A549 (cell line): ENCODE data around the gene KSR1.

Source experiments
- BCL3 ChIP-seq: fragments of >200 bp; sonication (Bioruptor Twin); formaldehyde crosslinking; IDR thresholded peaks from 3 replicates; pipeline ENCODE4 v1.6.1; 2016
- CBX2 ChIP-seq: fragments of 200-600 bp; sonication (generic); IDR thresholded peaks from 2 replicates; pipeline ENCODE4 v1.6.1; 2016; ENCODE audit warnings: low read depth, mild to moderate bottlenecking, borderline replicate concordance
- CEBPB ChIP-seq, 2 experiments: fragments of >200 bp in 1 of 2; sonication (Bioruptor Twin) in 1 of 2; formaldehyde crosslinking in 1 of 2; IDR thresholded peaks; 2 replicates each; pipeline ENCODE4 v1.6.1; 2012 to 2016
- CTCF ChIP-seq: fragments of >200 bp; sonication (Bioruptor Twin); formaldehyde crosslinking; IDR thresholded peaks from 3 replicates; pipeline ENCODE4 v1.5.1; 2016
- JUNB ChIP-seq: fragments of >200 bp; sonication (Bioruptor Twin); formaldehyde crosslinking; IDR thresholded peaks from 2 replicates; pipeline ENCODE4 v1.6.1; 2016
- MYC ChIP-seq: IDR thresholded peaks from 2 replicates; pipeline ENCODE4 v1.6.1; 2012; ENCODE audit warnings: mild to moderate bottlenecking, inconsistent platforms, low read length, improper control_type of control experiment, borderline replicate concordance

GRCh38 chr17:27634776-27635175 is 178.5 kb downstream of the KSR1 start:
- TF ChIP-seq CBX2 (no peak), CTCF (no peak), MYC (no peak), CEBPB (IDR thresholded peaks at IDR 0.05) (no peak), BCL3 (no peak), JUNB (no peak)
